GM19372 (cell line): Measurements from ENCODE around the gene TMEM250.
"Not testable (repeated sequence)": the region's sequence is repeated elsewhere in the genome, so short reads cannot be mapped to it uniquely, and the experiment has no call there.

Experiments
- ATAC-seq: cut with Tn5 transposase; IDR thresholded peaks from one replicate; pipeline ENCODE4 v1.9.1; 2021; ENCODE audit warnings: mild to moderate bottlenecking, low read depth, moderate library complexity; ENCODE audit not compliant: unreplicated experiment

Gene TMEM250

GRCh38 chr9:136114610-136115009 lies 4.1 kb downstream of the TMEM250 start:
- ATAC-seq = no peak

GRCh38 chr9:136112541-136112940 lies 6.1 kb downstream of the TMEM250 start:
- no peak for ATAC-seq

- ATAC-seq = no peak
These were observed 6.8 kb downstream of the TMEM250 start for GRCh38 chr9:136111910-136112309.

- ATAC-seq = no peak
These were observed 7.5 kb downstream of the TMEM250 start for GRCh38 chr9:136111190-136111589.

GRCh38 chr9:136110082-136111061 lies 8.3 kb downstream of the TMEM250 start:
- ATAC-seq = no peak

GRCh38 chr9:136109351-136110081 lies 9.2 kb downstream of the TMEM250 start:
- peak; percentile 78 for ATAC-seq

- ATAC-seq = no peak
These were observed 9.9 kb downstream of the TMEM250 start for GRCh38 chr9:136108648-136109266.

GRCh38 chr9:136107953-136108647 lies 10.6 kb downstream of the TMEM250 start:
- no peak for ATAC-seq

- ATAC-seq = no peak
These were observed 11.3 kb downstream of the TMEM250 start for GRCh38 chr9:136107155-136107952.

GRCh38 chr9:136105398-136106135 lies 13.1 kb downstream of the TMEM250 start:
- ATAC-seq = no peak

GRCh38 chr9:136104916-136105315 lies 13.8 kb downstream of the TMEM250 start:
- no peak for ATAC-seq

- no peak for ATAC-seq
These were observed 14.2 kb downstream of the TMEM250 start for GRCh38 chr9:136104488-136104800.

- no peak for ATAC-seq
These were observed 14.8 kb downstream of the TMEM250 start for GRCh38 chr9:136103651-136104487.

- not testable (repeated sequence) for ATAC-seq
These were observed 17.0 kb downstream of the TMEM250 start for GRCh38 chr9:136101615-136102074.

- no peak for ATAC-seq
These were observed 17.7 kb downstream of the TMEM250 start for GRCh38 chr9:136100700-136101614.

- no peak for ATAC-seq
These were observed 19.1 kb downstream of the TMEM250 start for GRCh38 chr9:136099542-136099941.

- ATAC-seq = no peak
These were observed 19.8 kb downstream of the TMEM250 start for GRCh38 chr9:136098844-136099243.
